GM21390 (cell line): Measurements from ENCODE around the gene MYBPHL.
A peak's percentile ranks its signal among the peaks of the same experiment; 100 is the strongest.

Experiments used
- ATAC-seq: cut with Tn5 transposase; IDR thresholded peaks from one replicate; pipeline ENCODE4 v1.9.1; 2021; ENCODE audit not compliant: unreplicated experiment

The MYBPHL gene

DNA sequence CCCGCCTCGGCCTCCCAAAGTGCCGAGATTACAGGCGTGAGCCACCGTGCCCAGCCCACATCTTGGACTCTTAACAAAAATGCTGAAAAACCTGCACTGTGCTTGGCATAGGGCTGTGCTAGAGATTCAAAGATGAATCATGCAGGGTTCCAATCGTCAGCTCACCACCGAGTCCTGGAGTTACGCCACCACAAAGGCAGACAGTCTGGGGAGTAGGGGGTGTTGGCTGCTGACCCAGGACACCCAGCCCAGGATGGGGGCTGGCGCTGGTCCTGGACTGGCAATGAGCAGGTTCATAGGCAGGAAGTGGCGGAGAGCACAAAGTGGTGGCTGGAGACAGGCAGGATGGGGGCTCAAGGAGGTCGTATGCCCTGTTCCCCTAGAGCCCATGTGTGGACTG, 39.8 kb downstream of the MYBPHL start:
- ATAC-seq: no peak

DNA sequence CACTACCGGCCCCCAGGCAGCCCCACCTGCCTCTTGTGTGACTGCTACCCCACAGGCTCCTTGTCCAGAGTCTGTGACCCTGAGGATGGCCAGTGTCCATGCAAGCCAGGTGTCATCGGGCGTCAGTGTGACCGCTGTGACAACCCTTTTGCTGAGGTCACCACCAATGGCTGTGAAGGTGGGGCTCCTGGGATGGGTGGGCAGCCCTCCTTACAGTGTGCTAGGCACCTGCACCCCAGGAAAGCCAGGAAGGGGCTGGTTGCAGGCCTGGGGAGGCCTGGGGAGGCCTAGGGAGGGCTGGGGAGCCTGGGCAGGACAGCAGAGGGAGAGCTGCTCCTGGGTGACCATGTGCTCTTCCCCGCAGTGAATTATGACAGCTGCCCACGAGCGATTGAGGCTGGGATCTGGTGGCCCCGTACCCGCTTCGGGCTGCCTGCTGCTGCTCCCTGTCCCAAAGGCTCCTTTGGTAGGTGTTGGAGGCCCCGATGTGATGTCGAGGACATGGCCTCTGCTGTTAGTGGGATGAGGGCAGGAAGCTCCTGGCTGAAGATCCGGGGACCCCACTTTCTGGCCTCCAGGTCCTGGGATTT, 41.0 kb downstream of the MYBPHL start:
- no peak for ATAC-seq

DNA sequence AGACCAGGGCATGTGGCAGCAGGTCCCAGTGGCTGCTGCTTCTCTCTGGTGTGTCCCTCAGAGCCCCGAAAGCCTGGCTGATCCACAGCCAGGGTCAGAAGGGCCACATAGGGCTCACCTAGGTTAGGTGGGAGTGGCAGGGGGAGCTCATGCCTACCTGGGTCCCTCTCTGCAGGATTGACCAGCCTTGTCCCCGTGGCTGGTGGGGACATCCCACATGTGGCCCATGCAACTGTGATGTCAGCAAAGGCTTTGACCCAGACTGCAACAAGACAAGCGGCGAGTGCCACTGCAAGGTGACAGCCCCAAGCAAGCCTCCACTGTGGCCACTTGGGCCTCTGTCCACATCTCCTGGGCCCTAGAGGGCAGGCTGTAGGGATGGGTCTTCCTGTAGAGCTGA, 41.8 kb downstream of the MYBPHL start:
- no peak for ATAC-seq

DNA sequence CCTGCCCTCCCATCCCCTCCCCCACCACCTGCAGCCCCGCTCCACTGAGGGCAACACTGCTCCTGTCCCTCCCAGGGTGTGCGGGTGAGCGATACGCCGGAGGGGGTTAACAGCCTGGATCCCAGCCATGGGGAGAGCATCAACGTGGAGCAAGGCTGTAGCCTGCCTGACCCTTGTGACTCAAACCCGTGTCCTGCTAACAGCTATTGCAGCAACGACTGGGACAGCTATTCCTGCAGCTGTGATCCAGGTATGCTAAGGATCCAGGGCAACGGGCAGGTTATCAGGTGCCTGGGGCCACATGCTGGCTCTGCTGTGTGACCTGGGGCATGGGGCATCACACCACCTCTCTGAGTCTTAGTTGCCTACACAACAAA, 42.4 kb downstream of the MYBPHL start:
- no peak for ATAC-seq

DNA sequence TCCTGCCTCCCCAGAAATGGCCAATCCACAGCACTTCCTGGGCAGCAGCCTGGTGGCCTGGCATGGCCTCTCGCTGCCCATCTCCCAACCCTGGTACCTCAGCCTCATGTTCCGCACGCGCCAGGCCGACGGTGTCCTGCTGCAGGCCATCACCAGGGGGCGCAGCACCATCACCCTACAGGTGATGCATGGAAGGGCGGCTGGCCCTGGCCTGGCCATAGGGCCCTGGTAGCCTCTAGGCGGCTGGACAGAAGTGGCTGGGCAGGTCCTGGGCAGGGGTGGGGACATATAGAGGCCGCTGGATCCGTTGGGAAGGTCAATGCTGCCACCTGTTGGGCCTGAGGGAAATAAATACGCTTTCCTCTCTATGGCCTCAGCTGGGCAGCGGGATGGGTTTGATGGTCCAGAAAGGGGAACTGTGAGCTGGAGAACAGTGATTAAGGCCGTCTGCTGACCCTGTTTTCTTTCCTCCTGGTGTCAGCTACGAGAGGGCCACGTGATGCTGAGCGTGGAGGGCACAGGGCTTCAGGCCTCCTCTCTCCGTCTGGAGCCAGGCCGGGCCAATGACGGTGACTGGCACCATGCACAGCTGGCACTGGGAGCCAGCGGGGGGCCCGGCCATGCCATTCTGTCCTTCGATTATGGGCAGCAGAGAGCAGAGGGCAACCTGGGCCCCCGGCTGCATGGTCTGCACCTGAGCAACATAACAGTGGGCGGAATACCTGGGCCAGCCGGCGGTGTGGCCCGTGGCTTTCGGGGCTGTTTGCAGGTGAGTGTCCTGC, 43.0 kb downstream of the MYBPHL start:
- peak; percentile 78 for ATAC-seq

DNA sequence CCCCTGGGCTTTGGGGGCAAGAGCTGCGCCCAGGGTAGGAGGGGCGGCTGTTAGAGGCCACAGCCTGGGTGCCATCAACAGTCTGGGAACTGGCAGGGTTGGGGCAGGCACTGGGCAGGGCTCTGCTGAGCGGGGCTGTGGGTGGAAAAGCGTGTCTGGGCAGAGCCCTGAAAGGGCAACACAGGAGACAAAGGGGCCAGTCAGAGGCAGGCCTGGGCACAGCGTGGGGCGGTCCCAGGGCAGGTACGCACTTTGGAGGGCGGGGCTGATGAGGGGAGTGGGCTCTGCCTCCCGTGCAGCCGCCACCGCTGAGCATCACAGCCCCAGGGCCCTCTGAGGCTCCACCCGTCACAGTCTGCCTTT, 43.6 kb downstream of the MYBPHL start:
- peak; percentile 4 for ATAC-seq

DNA sequence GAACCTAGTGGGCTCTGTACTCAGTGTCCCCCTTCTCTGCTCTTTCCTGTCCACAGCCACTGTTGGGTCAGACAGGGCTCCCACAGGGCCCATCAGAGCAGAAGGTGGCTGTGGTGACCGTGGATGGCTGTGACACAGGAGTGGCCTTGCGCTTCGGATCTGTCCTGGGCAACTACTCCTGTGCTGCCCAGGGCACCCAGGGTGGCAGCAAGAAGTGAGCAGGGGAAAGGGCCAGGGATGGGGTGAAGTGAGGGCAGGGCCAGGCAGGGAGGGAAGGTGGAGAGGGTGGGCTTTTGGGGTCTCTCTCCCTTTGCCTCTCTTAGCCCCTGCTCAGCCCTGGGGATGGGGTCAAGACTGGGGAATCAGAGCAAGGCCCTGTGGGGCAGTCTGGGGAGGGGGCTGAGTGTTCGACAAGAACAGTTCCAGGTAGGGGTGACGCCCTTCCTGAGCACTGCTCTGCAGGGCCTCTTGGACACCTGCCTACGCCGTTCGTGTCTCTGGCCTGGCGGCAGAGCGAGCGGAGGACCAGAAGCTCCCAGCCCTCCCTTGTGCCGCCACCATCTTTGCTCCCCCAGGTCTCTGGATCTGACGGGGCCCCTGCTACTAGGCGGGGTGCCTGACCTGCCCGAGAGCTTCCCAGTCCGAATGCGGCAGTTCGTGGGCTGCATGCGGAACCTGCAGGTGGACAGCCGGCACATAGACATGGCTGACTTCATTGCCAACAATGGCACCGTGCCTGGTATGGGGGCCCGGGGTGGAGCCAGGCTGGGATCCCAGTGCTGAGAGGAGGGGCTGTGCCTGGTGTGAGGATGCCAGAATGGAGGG, 44.4 kb downstream of the MYBPHL start:
- ATAC-seq: no peak

DNA sequence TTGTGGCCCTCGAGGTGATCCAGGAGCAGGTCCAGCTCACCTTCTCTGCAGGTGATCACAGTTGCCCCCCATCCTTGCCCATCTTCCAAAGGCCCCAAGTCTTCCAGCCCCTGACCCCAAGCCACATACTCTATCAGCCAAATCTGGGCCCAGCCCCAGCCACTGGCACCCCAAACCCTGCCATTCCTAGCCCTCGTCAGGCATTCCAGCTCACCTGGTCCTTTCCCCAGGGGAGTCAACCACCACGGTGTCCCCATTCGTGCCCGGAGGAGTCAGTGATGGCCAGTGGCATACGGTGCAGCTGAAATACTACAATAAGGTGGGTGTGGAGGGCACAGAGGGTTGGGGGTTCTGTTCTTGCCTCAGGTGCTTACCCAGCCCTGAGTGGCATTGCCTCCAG, 45.2 kb downstream of the MYBPHL start:
- ATAC-seq: no peak

DNA sequence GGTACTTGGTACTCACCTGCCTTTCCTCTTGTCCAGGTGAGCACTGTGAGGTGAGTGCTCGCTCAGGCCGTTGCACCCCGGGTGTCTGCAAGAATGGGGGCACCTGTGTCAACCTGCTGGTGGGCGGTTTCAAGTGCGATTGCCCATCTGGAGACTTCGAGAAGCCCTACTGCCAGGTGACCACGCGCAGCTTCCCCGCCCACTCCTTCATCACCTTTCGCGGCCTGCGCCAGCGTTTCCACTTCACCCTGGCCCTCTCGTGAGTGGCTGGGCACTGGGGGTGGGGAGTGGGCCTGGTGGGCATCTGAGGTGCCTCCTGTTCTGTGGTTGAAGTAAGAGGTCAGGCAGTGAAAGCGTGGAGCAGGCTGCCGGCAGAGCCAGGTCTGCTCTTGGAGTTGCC, 45.8 kb downstream of the MYBPHL start:
- ATAC-seq: no peak

DNA sequence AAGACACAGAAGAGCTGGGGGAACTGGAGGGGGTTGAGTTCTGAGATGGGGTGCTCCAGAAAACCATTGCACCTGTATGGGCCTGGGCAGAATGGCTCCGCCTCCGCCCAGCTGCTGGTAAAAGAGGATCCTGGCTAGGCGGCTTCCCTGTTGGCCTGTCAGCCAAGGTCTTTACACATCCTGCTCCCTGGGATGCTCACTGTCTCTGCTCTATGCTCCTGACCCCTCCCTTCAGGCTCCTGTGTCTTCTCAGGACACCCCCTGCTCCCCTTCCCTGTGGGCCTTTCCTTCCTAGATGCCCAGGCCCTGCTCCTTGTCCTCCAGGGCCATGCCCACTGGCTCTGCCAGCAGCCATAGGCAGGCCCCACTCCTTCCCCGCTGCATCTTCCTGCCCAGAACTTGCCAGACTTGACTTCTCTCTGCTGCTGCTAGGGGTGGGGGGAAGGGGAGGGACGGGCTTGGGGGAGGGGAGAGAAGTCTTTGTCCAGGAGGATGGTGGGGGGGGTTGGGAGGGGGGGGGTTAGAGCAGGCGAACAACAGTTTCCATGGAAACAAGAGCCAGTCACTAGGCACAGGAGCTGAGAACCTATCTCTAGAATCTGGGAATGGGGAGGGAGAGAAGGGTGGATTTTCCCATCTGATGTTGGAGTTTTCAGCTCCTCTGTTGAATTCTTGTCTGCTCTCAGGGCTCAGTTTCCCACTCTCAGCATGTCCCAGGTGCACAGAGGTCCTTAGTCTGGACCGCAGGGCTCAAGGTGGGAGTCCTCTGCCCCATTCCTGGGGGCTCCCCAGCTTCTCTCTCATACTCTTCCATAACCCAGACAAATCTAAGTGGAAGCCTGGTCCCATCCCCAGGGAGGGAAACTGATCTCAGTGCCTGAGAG, 46.9 kb downstream of the MYBPHL start:
- no peak for ATAC-seq

DNA sequence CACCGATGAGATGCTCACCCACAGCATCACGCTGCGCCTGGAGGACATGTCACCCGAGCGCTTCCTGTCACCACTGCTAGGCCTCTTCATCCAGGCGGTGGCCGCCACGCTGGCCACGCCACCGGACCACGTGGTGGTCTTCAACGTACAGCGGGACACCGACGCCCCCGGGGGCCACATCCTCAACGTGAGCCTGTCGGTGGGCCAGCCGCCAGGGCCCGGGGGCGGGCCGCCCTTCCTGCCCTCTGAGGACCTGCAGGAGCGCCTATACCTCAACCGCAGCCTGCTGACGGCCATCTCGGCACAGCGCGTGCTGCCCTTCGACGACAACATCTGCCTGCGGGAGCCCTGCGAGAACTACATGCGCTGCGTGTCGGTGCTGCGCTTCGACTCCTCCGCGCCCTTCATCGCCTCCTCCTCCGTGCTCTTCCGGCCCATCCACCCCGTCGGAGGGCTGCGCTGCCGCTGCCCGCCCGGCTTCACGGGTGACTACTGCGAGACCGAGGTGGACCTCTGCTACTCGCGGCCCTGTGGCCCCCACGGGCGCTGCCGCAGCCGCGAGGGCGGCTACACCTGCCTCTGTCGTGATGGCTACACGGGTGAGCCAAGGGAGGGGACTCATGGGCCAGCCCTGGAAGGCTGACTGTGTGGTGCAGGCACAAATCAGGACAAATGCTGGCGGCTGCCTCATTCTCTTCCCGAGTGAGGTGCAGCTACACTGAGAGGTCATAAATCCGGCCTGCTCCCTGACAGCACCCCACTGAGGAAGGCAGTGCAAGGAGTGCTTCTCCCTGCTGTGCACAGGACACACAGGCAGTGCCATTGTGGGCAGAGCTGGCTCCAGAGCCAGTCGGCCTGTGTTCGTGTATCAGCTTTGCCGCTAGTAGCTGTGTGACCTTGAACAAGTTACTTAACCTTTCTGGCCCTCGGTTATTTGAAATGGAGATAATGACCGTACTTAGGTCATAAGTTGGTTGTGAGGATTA, 48.0 kb downstream of the MYBPHL start:
- ATAC-seq: no peak

DNA sequence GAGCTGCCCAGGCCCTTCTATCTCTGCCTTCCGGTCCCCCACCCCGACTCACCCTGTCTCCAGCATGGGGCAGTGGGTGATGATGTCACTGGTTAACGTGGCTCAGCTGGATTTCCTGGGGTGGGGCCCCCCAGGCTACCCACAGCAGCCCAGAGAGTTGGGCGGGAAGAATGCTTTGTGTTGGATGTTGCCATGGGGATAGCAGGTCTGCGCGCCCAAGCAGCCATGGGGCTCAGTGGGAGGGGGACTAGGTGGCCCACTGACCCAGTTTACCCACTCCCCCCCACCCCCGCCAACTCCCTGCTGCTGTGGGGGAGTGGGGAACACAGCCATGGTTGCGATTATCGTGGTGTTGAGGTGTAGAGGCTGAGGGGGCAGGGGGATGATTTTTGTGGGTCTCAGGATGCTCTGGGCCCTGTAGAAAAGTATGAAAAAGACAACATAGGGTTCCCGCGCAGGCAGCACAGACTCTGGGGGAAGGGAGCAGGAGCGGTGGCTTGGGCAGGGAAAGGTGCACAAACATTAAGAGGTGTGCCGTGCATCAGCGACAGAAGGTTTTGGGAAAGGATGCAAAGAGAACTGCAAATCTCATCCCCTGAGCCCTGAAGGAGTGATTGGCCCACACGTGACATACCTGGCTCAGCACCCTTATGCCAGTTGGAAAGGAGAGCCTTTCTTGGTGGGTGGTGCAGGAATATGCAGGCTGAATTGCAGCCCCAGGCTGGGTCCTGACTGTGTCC, 49.0 kb downstream of the MYBPHL start:
- ATAC-seq: no peak

DNA sequence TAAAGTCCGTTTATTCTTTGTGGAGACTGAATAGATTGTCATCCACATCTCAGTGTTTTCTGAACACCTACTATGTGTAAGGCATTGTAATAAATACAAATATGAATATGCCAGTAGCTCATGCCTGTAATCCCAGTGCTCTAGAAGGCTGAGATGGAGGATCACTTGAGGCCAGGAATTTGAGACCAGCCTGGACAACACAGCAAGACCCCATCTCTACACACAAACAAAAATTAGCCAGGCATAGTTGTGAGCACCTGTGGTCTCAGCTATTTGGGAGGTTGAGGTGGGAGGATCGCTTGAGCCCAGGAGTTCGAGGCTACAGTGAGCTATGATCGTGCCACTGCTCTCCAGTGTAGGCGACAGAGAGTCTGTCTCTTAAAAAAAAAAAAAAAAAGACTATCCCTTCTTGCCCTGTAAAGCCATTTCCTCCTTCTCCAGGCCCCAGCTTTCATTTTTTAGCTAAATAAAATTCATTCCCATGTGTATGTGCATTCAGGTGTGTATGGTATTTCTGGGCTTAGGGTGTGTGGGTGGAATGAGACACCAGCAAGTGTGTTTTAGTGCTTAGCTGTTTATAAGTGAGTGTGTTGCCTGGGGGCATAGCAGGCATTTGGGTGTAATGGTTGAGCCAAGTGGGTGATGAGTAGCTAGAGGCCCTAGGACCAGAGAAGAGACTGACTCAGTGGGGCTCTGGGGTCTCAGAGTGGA, 49.7 kb downstream of the MYBPHL start:
- no peak for ATAC-seq

DNA sequence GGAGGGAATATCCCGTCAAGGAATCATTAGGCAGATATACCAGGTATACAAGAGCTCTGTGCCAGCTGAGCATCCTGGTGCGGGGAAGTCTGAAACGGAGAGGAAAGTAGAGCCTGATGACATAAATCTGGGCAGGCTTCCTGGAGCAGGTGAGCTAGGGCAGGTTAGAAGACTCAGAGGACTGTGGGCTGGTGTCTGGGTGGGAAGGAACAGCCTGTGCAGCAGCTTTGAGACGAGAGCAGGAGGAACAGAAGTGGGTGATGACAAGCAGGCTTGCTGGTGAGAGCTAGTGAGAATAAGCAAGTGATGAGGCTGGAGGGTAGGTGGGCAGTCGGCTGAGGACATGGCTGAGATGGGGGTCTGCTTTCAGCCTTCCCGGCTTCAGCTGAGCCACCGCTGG, 50.7 kb downstream of the MYBPHL start:
- ATAC-seq: no peak

DNA sequence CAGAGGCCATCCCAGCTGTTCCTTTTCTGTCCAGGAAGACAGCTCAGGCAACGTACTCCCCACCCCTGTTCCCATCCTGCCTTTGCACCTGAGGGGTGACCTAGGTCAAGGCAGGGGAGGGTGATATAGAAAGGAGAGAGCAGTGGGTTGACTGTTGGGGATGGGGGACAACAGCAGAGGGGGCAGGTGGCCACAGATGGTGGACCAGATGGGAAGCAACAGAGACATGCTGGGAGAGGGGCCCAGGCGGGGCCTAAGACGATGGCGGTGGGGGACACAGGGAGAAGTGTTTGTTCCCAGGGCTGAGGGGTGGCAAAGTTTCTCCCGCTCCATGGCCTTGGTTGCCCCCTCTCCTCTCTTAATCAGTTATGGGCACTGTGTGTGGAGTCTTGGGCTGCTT, 51.1 kb downstream of the MYBPHL start:
- no peak for ATAC-seq

DNA sequence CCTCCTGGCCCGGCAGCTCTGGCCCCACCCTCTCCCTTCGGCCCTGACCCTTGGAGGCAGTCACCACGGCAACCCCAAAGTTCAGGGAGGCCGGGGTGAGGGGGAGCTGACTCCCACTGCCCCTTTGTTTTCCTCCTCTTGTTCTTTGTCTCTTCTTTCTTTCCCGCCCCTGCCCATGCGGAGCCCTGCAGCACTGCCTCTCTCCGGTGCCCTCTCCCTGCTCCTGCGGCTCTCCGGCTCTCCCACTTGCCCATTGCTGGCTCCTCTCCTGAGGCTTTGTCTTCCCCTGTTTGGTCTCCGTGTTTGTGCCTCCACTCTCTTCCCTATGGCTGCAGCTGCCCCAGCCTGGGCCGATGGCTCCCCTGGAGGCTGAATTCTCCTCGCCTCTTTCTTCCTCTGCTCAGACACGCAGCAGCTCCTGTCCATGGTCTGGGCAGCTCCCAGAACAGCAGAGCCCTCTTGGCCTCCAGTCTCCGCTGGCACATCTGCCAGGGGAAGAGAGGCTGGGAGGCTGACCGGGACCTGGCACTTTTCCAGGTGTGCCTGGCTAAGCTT, 51.6 kb downstream of the MYBPHL start:
- no peak for ATAC-seq

DNA sequence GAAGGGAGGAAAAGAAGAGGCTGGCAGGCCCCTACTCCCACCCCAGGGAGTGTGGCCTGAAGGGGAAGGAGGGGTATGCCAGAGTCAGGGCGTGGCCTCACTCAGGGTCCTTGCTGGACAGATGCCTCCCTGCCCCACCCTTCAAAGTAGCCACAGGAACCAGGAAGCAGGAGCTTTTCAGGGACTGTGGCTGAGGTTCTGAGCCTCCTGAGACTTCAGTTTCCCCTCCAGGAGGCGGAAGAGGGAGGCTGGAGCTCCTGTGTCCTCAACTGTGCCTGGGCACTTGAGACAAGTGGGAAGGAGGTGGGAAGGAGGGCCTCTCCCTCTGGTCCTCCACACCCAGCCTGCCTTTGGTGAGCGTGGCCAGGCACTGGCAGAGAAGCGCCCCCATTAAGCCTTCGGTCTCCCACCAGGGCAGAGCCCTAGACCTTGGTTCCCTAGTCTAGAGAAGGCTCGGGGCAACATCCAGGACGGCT, 52.2 kb downstream of the MYBPHL start:
- ATAC-seq: no peak
